H4 (cell line): ENCODE measurements around the gene MAML2. TPM values are rescaled to one million over a fixed set of nuclear protein-coding genes. Genes with fewer than 3 reads are reported as not detected.

Source experiments
- DNase-seq: peaks from one replicate; pipeline ENCODE4 v3.0.0-alpha.2; 2015; ENCODE audit warnings: low spot score
- total RNA-seq: library from RNA; depleted of rRNA; stranded (reverse); fragments of >200 nt; shearing (Covaris generic); gene quantifications from 2 replicates; pipeline ENCODE4 v1.2.3, GENCODE V29; 2014

The MAML2 gene
- total RNA-seq, 1 experiment from 2014 or later: 4.3 TPM

- no peak for DNase-seq
Measured at GRCh38 chr11:96072592-96072991, 270.4 kb downstream of the MAML2 start.

GRCh38 chr11:96070453-96070852 lies 272.5 kb downstream of the MAML2 start:
- DNase-seq: no peak

- no peak for DNase-seq
Measured at GRCh38 chr11:96067160-96067559, 275.8 kb downstream of the MAML2 start.

GRCh38 chr11:96065379-96065778 lies 277.6 kb downstream of the MAML2 start:
- no peak for DNase-seq

GRCh38 chr11:96063886-96064285 lies 279.1 kb downstream of the MAML2 start:
- DNase-seq: no peak

GRCh38 chr11:96063053-96063452 lies 279.9 kb downstream of the MAML2 start:
- no peak for DNase-seq

- peak; percentile 60 for DNase-seq
Measured at GRCh38 chr11:96062134-96062533, 280.9 kb downstream of the MAML2 start.

- no peak for DNase-seq
Measured at GRCh38 chr11:96061730-96062129, 281.3 kb downstream of the MAML2 start.

GRCh38 chr11:96061069-96061468 lies 281.9 kb downstream of the MAML2 start:
- no peak for DNase-seq

- DNase-seq: no peak
Measured at GRCh38 chr11:96057502-96057901, 285.5 kb downstream of the MAML2 start.

- no peak for DNase-seq
Measured at GRCh38 chr11:96056576-96056975, 286.4 kb downstream of the MAML2 start.

GRCh38 chr11:96055706-96056387 lies 287.1 kb downstream of the MAML2 start:
- peak; percentile 18 for DNase-seq

- peak; percentile 48 for DNase-seq
Measured at GRCh38 chr11:96054870-96055705, 287.9 kb downstream of the MAML2 start.

GRCh38 chr11:96052921-96053651 lies 289.9 kb downstream of the MAML2 start:
- DNase-seq: no peak

GRCh38 chr11:96051820-96052219 lies 291.2 kb downstream of the MAML2 start:
- DNase-seq: no peak

GRCh38 chr11:96050435-96051182 lies 292.4 kb downstream of the MAML2 start:
- DNase-seq: no peak

GRCh38 chr11:96049426-96049825 lies 293.6 kb downstream of the MAML2 start:
- DNase-seq: no peak

GRCh38 chr11:96045622-96046456 lies 297.2 kb downstream of the MAML2 start:
- no peak for DNase-seq

GRCh38 chr11:96044747-96045146 lies 298.2 kb downstream of the MAML2 start:
- DNase-seq: no peak

- DNase-seq: no peak
Measured at GRCh38 chr11:96044311-96044710, 298.7 kb downstream of the MAML2 start.

- DNase-seq: no peak
Measured at GRCh38 chr11:96043291-96043690, 299.7 kb downstream of the MAML2 start.
